Bronchial epithelial cell (primary cell): ENCODE results near the gene ZNF521. TPM values are rescaled to one million over a fixed set of nuclear protein-coding genes. Genes with fewer than 3 reads are reported as not detected.

Experiments used
- DNase-seq: peaks from one replicate; pipeline ENCODE4 v3.0.0-alpha.2; 2010; ENCODE audit warnings: low read depth
- FAIRE-seq: peaks from 2 replicates; lab custom pipeline; 2011; peaks lifted over from hg19 to GRCh38; lab: Jason Lieb, UNC
- H3K27me3 ChIP-seq: 2 replicates; pipeline ENCODE4 v1.5.1; 2011; ENCODE audit warnings: low read length; ENCODE audit not compliant: control insufficient read depth, insufficient read depth
- H3K36me3 ChIP-seq: 2 replicates; pipeline ENCODE4 v1.5.1; 2011; ENCODE audit warnings: low read length; ENCODE audit not compliant: control insufficient read depth, insufficient read depth
- H3K4me3 ChIP-seq: 2 replicates; pipeline ENCODE4 v1.5.1; 2011; ENCODE audit warnings: mild to moderate bottlenecking, low read depth, low read length, control low read depth
- total RNA-seq: library from RNA; depleted of rRNA; stranded (reverse); fragments of >200 nt; gene quantifications from 2 replicates; pipeline ENCODE4 v1.2.1, GENCODE V29; 2014
- TF ChIP-seq, protein P1 (sequence below): IDR thresholded peaks from 2 replicates; pipeline ENCODE4 v1.5.1; 2011; ENCODE audit warnings: mild to moderate bottlenecking, moderate library complexity, low read length, control low read depth, inconsistent platforms; ENCODE audit not compliant: insufficient read depth, severe bottlenecking

Gene ZNF521
- total RNA-seq, 1 donor from 2014 or later = 0.53 TPM

DNA sequence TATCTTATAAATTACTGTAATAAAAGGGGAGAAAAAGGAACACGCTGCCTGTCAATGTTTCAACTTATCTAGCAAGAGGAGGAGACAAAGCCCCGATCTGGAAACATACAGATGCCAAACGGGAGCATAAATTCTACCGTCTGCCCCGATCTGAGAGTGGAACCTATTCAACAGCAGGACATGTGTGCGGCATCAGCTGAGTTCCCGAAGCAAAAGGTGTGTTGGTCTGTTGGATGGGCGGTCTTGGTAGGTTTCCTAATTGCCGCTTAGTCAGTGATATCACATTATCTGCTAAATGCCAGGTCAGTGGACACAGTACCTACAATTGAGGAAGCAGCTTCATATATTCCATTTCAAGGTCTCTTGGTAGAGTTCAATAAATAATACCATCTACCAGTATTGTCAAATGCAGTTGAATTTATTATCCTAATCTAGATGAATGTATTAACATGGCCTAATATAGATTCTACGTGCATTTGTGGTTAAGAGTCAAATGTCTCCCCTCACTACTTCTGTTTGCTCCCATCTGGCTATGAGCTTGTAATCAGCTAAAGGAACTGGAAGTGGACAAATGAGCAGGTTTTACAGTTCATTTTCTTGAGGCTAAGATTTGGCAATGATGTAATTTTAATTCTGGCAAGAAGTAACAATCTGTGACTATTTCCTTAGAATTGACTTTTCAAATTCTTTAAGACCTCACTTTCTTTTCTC, 219.0 kb downstream of the ZNF521 start:
- Histone ChIP-seq H3K36me3 (no peaks in the 10 kb centered on the region), H3K27me3 (no peaks in the 10 kb centered on the region), H3K4me3 (no peak overlapping the region)
- DNase-seq = no peak
- TF ChIP-seq, protein P1, sequence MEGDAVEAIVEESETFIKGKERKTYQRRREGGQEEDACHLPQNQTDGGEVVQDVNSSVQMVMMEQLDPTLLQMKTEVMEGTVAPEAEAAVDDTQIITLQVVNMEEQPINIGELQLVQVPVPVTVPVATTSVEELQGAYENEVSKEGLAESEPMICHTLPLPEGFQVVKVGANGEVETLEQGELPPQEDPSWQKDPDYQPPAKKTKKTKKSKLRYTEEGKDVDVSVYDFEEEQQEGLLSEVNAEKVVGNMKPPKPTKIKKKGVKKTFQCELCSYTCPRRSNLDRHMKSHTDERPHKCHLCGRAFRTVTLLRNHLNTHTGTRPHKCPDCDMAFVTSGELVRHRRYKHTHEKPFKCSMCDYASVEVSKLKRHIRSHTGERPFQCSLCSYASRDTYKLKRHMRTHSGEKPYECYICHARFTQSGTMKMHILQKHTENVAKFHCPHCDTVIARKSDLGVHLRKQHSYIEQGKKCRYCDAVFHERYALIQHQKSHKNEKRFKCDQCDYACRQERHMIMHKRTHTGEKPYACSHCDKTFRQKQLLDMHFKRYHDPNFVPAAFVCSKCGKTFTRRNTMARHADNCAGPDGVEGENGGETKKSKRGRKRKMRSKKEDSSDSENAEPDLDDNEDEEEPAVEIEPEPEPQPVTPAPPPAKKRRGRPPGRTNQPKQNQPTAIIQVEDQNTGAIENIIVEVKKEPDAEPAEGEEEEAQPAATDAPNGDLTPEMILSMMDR = no peak
- FAIRE-seq = no peak

DNA sequence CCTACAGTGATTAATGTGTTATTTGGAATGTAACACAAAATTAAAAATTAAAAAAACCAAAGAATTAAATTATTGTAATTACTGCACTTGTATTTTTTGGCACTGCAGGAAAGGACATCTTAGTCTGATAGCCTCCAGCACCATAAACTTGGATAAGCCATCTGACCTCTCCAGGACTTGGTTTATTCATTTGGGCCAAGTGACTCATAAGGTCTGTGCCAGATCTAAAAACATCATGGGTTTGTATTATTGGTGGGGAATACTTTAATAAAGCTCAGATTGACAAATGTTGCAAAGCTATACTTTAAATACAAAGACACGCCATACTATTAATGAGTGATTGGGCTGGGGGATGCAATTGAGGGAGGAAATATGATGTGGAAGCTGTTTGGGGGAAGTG, 225.2 kb downstream of the ZNF521 start:
- no peaks in the 10 kb centered on the region for H3K36me3 ChIP-seq
- no peak overlapping the region for H3K4me3 ChIP-seq
- H3K27me3 ChIP-seq = no peaks in the 10 kb centered on the region
- DNase-seq = no peak
- no peak for FAIRE-seq
- TF ChIP-seq, protein P1 = no peak

DNA sequence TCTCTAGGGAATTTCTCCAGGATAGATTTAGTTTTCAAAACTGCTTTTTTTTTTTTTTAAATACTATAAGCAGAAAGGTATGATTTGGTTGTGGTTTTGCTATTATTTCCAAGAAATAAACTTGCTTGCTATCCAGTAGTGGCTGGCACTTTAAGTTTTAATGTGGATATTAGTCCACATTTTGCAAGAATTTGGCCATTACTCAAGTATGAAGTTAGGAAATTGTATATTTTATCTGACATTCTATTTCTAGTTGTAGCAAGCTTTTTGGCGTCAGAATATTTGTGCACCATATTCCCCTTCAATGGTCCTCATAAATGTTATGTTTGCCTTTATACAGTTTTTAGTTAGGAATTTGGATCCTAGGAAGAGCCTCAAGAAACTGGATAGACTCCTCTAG, 226.3 kb downstream of the ZNF521 start:
- no peak for FAIRE-seq
- TF ChIP-seq, protein P1 = no peak
- Histone ChIP-seq H3K27me3 (no peaks in the 10 kb centered on the region), H3K36me3 (no peaks in the 10 kb centered on the region), H3K4me3 (no peak overlapping the region)
- DNase-seq = no peak

DNA sequence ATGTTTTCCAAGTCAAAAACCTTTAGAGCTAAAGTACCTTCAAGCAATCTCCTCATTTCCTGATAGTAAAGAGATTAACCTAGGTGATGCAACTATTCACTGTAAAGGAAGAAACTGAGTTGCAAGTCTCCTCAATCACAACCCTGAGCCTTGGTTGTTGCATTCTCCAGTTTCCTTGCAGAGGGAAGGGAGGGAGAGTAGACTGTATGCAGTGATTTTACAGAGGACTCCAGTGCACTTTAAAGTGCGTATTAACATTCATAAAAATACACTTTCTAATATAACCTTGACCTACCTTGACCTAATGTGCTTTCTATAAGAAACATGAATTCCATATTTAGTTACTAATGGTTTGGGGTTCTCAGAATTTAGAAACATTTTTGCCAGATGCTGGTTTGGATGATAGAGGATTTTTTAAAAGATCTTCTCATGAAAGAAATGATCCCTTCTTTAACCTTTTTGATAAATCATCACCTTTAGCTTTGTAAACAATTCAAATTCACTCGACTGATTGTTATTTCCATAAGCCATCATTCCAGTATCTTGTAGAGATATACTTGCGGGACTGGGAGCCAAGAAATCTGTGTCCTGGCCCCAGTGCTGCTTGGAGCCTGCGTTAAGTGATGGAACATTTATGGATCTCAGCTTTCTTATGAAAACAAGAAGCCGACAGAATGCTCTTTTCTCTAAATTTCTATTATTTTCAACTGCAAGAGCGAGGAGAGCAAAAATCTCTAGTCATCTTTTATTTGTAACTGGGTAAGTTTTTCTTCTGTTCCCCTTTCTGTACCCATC, 228.3 kb downstream of the ZNF521 start:
- no peaks in the 10 kb centered on the region for H3K27me3 ChIP-seq
- DNase-seq = no peak
- TF ChIP-seq, protein P1 = no peak
- no peak overlapping the region for H3K4me3 ChIP-seq
- H3K36me3 ChIP-seq = no peaks in the 10 kb centered on the region
- FAIRE-seq = no peak

DNA sequence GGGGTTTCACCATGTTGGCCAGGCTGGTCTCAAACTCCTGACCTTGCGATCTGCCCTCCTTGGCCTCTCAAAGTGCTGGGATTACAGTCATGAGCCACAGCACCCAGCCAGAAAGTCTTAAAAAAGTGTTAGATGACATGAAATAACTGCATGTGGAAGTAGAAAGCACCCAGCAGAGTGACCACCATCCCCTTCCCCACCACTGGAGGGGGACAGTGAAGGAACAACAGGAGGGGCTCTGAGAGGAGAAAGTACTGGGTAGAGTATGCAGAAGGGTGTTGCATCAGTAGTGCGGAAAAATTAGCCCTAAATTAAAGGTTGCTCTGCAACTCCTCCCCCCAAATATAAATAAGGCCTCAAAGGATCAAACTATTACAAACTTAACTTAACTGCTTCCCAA, 230.5 kb downstream of the ZNF521 start:
- Histone ChIP-seq H3K36me3 (no peaks in the 10 kb centered on the region), H3K4me3 (no peak overlapping the region), H3K27me3 (no peaks in the 10 kb centered on the region)
- TF ChIP-seq, protein P1 = no peak
- DNase-seq (no peak), FAIRE-seq (no peak)
